Osteocyte (in vitro differentiated cells): ENCODE data around the gene SLF2. TPM values are rescaled to one million over a fixed set of nuclear protein-coding genes. Genes with fewer than 3 reads are reported as not detected.

Experiments
- DNase-seq: peaks from one replicate; pipeline ENCODE4 v3.0.0; 2021; ENCODE audit warnings: mixed read lengths; ENCODE audit not compliant: unreplicated experiment; ENCODE audit errors: extremely low spot score
- H3K27ac Mint-ChIP-seq: one replicate; pipeline ENCODE4 v1.8.0; 2021; ENCODE audit warnings: mild to moderate bottlenecking, mixed read lengths; ENCODE audit not compliant: unreplicated experiment
- H3K27me3 Mint-ChIP-seq: one replicate; pipeline ENCODE4 v1.8.0; 2021; ENCODE audit warnings: mixed read lengths; ENCODE audit not compliant: unreplicated experiment
- H3K36me3 Mint-ChIP-seq: one replicate; pipeline ENCODE4 v1.8.0; 2021; ENCODE audit warnings: mixed read lengths; ENCODE audit not compliant: unreplicated experiment
- H3K4me1 Mint-ChIP-seq: one replicate; pipeline ENCODE4 v1.8.0; 2021; ENCODE audit warnings: mixed read lengths; ENCODE audit not compliant: unreplicated experiment
- H3K4me3 Mint-ChIP-seq: one replicate; pipeline ENCODE4 v1.8.0; 2021; ENCODE audit warnings: mild to moderate bottlenecking, moderate library complexity, mixed read lengths; ENCODE audit not compliant: unreplicated experiment
- H3K9me3 Mint-ChIP-seq: one replicate; pipeline ENCODE4 v1.8.0; 2021; ENCODE audit warnings: mixed read lengths; ENCODE audit not compliant: unreplicated experiment
- total RNA-seq: library from RNA; stranded (reverse); gene quantifications from 2 replicates; pipeline ENCODE4 v1.2.1, GENCODE V29; 2021
- TF ChIP-seq, protein P1 (sequence below): fragments of 200-600 bp; sonication (generic); IDR thresholded peaks from 2 replicates; pipeline ENCODE4 v1.5.0; 2021; ENCODE audit warnings: antibody characterized with exemption, mild to moderate bottlenecking, moderate library complexity

SLF2 gene
- total RNA-seq, 1 donor from 2014 or later = 28.3 TPM

DNA sequence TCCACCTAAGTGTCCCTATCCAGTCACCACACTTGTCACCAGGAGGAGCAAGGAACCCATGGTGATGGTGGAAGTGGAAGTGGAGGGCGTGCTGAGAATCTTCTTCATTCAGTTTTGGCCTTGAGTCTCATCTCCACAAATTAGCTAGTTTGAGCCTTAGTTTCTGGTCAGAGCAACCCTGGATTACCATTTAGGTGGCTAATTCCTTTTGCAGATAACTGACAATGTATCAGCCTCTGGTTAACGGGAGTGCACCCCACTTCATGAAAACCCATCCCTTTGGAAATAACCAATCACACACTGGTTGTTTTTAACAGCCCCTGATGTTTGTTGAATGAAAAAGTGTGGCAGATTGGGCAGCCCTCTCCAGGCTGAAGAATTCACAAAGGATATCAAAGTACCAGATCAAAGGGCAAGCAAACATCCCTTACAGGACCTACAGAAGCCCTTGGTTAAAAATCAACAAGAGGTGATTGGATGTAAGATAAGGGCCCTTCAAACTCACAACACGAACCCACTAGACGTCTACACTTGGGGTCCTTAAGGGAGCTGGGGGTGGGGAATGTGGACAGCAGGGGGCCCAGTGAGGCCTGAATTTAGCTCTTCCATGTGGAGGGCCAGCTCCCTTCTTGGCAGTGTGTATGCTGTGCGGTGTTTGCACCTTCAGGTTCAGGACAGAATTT lies 37.1 kb upstream of the SLF2 start:
- H3K36me3 Mint-ChIP-seq = no peaks in the 10 kb centered on the region
- no peak overlapping the region for H3K4me3 Mint-ChIP-seq
- H3K9me3 Mint-ChIP-seq = no peaks in the 10 kb centered on the region
- TF ChIP-seq, protein P1, sequence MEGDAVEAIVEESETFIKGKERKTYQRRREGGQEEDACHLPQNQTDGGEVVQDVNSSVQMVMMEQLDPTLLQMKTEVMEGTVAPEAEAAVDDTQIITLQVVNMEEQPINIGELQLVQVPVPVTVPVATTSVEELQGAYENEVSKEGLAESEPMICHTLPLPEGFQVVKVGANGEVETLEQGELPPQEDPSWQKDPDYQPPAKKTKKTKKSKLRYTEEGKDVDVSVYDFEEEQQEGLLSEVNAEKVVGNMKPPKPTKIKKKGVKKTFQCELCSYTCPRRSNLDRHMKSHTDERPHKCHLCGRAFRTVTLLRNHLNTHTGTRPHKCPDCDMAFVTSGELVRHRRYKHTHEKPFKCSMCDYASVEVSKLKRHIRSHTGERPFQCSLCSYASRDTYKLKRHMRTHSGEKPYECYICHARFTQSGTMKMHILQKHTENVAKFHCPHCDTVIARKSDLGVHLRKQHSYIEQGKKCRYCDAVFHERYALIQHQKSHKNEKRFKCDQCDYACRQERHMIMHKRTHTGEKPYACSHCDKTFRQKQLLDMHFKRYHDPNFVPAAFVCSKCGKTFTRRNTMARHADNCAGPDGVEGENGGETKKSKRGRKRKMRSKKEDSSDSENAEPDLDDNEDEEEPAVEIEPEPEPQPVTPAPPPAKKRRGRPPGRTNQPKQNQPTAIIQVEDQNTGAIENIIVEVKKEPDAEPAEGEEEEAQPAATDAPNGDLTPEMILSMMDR = no peak
- peaks cover 16% of the 10 kb centered on the region for H3K27me3 Mint-ChIP-seq
- no peak overlapping the region for H3K27ac Mint-ChIP-seq
- peaks cover 9% of the 10 kb centered on the region for H3K4me1 Mint-ChIP-seq
- DNase-seq = no peak

DNA sequence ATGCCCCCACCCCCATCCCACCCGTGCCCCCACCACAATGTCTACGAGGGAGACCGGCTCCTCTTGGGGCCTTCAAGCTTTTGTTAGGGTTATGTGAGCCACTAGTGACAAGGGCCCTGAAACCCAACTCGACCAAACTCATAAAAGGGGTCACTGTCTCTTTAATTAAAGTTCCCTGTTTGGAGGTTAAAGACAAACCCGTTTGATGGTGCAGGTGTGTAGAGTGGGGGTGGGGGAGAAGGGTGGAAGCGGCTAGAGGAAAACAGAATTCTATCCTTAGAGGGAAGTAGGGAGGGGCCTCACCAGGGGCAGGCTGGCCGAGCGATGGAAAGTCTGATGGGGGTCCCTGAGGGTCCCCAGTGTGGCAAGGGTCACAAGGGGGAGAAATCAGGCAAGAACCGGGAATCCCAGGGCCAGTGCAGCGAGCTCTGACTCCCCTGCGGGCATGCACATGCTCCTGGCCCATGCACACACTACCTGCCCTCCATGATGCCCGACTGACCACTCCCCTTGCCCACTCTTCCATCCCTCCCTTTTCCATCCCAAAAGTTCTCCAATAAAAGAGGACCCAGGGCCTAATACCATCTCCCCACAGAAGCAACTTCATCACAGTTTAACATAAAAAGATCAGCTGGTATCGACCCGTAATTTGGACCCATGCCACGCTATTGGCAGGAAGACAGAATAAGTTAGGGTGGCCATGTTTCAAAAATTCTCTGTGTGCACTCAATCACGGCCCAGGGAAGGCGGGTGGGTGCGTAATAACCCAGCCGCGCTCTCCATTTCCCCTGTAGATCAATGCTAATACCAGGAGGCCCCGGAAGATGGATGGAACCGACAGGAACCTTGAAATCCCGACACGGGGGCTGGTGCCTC lies 35.9 kb upstream of the SLF2 start:
- Mint-ChIP-seq H3K4me1 (peaks cover 9% of the 10 kb centered on the region), H3K4me3 (no peak overlapping the region), H3K36me3 (no peaks in the 10 kb centered on the region), H3K27me3 (peaks cover 19% of the 10 kb centered on the region), H3K27ac (no peak overlapping the region), H3K9me3 (no peaks in the 10 kb centered on the region)
- no peak for DNase-seq
- TF ChIP-seq, protein P1 = no peak

DNA sequence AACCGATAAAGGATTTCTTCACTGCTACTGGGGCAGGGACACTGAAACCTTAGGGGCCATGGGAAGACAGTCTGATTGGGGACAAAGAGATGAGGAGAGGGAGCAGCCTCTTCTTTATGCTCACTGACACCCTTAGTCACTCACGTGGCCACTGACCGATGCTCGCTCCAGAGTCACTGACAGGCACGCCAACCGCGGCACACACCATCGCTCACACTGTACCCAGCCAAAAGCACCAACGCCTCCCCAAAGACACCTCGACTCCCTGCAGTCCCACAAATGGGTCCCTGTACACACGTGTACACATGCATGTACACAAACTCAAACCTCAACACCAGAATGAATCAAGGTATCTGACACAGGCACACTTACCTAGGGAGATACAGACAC lies 35.3 kb upstream of the SLF2 start:
- Mint-ChIP-seq H3K27ac (no peak overlapping the region), H3K27me3 (peaks cover 19% of the 10 kb centered on the region), H3K36me3 (no peaks in the 10 kb centered on the region), H3K9me3 (no peaks in the 10 kb centered on the region), H3K4me1 (peaks cover 6% of the 10 kb centered on the region), H3K4me3 (no peak overlapping the region)
- TF ChIP-seq, protein P1 = no peak
- DNase-seq = no peak

DNA sequence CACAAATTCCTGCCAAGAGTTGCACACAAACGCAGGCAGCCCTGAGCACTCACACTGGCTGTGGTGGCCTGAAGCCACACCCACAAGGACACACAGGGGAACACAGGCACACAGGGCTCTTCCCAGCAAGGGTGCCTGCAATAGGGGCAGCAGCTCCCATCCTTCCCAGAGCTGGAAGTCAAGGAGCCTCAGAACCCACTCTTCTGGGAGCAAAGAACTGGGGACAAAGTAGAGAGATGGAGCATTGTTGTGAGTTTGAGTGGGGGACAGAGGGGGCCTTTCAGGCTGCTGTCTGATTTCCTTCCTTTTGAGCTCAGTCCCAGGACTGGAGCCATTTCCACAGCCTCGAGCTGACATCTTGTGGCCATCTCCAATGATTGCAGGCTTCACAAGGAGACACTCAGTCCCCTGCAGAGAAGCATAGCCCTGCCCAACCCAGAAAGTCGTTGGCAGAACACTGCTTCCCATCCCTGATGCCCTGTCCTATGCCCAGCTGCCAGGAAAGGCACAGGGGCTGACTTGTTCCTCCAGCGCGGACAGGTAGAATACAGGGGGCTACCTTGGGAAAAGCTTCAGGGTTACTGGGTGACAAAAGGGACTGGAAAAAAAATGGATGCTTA lies 34.4 kb upstream of the SLF2 start:
- peaks cover 13% of the 10 kb centered on the region for H3K27me3 Mint-ChIP-seq
- DNase-seq = no peak
- H3K36me3 Mint-ChIP-seq = no peaks in the 10 kb centered on the region
- H3K27ac Mint-ChIP-seq = no peak overlapping the region
- TF ChIP-seq, protein P1 = peak; percentile 82
- no peak overlapping the region for H3K4me3 Mint-ChIP-seq
- peaks cover 7% of the 10 kb centered on the region for H3K4me1 Mint-ChIP-seq
- H3K9me3 Mint-ChIP-seq = no peaks in the 10 kb centered on the region
